ENCODE measurements around the gene LGR5.

The LGR5 gene

DNA sequence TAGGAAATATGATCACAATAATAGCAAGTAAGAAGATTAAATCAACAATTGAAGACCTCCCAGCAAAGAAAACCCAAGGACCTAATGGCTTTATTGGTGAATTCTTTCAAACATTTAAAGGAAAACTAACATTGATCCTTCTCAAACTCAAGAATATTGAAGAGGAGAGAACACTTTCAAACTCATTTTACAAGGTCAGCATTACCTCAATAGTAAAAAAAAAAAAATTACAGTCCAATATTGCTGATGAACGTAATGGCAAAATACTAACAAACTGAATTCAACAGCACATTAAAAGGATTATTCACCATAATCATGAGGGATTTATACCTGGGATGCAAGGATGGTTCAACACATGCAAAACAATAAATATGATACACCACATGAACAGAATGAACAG lies 33.7 kb upstream of the LGR5 start:
- H3K4me3 ChIP-seq (replicated peaks in 1 of 2; ENCODE audit: low read depth in 2 of 2, low read length in 2 of 2) = no peak overlapping the region

DNA sequence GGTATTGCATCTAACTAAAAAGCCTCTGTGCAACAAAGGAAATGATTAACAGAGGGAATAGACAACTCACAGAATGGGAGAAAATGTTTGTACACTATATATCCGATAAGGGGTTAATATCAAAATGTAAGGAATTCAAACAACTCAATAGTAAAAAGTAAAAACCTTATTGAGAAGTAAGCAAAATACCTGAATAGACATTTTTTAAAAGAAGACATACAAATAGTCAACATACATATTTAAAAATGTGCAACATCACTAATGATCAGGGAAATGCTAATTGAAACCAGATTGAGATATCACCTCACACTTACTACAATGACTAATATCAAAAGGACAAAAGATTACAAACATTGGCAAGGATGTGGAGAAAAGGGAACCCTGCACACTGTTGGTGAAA lies 31.9 kb upstream of the LGR5 start:
- DNase-seq (ENCODE audit: low read depth in 2 of 2) = no peak
- TF ChIP-seq, protein P1, sequence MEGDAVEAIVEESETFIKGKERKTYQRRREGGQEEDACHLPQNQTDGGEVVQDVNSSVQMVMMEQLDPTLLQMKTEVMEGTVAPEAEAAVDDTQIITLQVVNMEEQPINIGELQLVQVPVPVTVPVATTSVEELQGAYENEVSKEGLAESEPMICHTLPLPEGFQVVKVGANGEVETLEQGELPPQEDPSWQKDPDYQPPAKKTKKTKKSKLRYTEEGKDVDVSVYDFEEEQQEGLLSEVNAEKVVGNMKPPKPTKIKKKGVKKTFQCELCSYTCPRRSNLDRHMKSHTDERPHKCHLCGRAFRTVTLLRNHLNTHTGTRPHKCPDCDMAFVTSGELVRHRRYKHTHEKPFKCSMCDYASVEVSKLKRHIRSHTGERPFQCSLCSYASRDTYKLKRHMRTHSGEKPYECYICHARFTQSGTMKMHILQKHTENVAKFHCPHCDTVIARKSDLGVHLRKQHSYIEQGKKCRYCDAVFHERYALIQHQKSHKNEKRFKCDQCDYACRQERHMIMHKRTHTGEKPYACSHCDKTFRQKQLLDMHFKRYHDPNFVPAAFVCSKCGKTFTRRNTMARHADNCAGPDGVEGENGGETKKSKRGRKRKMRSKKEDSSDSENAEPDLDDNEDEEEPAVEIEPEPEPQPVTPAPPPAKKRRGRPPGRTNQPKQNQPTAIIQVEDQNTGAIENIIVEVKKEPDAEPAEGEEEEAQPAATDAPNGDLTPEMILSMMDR (IDR thresholded peaks at IDR 0.05; ENCODE audit: low read depth, low read length) = no peak
- no peak overlapping the region for H3K4me3 ChIP-seq (replicated peaks in 1 of 2; ENCODE audit: low read depth in 2 of 2, low read length in 2 of 2)

More for the DNA sequence above, 33.7 kb upstream of the LGR5 start:
- TF ChIP-seq, protein P1 (IDR thresholded peaks at IDR 0.05; ENCODE audit: low read depth, low read length) = no peak
- no peak for DNase-seq (ENCODE audit: low read depth in 2 of 2)

DNA sequence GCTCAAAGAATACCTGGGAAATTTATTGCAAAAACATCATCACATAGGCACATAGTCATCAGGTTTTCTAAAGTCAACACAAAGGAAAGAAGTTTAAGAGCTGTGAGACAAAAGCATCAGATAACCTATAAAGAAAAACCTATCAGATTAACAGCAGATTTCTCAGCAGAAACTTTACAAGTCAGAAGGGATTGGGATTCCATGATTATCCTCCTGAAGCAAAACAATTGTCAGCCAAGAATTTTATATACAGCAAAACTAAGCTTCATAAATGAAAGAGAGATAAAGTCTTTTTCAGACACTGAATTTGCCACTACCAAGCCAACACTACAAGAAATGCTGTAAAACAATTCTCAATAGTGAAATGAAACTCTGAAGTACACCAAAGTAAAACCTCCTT lies 28.8 kb upstream of the LGR5 start:
- H3K4me3 ChIP-seq (replicated peaks in 1 of 2; ENCODE audit: low read depth in 2 of 2, low read length in 2 of 2) = no peak overlapping the region
- TF ChIP-seq, protein P1 (IDR thresholded peaks at IDR 0.05; ENCODE audit: low read depth, low read length) = no peak
- DNase-seq (ENCODE audit: low read depth in 2 of 2) = no peak

DNA sequence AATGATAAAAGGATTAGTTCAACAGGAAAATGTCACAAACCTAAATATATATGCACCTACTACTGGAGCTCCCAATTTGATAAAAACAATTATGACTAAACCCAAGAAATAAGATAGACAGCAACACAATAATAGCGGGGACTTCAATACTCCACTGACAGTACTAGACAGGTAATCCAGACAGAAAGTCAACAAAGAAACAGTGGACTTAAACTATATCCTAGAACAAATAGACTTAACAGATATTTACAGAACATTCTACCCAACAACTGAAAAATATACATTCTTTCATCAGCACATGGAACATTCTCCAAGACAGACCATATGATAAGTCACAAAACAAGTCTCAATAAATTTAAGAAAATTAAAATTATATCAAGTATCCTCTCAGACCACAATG lies 28.0 kb upstream of the LGR5 start:
- no peak for DNase-seq (ENCODE audit: low read depth in 2 of 2)
- TF ChIP-seq, protein P1 (IDR thresholded peaks at IDR 0.05; ENCODE audit: low read depth, low read length) = no peak
- no peak overlapping the region for H3K4me3 ChIP-seq (replicated peaks in 1 of 2; ENCODE audit: low read depth in 2 of 2, low read length in 2 of 2)

DNA sequence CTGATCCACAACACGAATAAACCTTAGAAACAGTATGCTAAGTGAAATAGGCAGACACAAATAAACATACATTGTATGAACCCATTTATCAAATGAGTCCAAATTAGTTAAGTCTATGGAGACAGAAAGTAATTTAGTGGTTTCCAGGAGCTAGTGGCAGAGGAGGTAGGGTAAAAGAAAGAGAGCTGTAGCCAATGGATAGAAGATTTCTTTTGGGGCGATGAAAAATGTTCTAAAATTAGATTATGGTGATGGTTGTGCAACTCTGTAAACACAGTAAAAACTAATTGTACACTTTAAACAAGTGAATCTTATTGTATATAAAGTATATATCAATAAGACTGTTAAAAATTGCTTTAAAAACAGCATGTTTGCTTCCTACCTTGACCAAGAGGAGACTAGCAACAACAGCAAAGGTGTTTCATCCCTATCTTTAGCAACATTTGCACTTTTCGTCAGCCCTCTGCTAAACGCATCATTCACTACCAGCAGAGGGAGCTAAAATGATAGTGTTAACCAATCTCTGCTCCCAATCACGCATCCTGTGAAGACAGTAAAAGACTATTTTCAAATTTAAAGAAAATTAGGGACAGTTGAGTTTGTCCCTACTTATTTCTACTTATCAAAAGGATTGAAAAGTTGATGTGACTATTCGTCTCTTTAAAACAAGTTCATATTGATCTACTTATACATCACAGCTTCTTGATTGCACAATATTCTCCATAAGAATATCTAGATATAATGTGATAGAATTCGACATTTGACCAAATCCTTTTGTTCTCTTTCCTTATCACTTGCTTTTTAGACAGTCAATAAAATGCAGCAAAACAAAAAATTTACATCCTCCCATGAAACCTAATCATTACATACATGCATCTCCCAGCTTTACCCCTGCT lies 24.0 kb upstream of the LGR5 start:
- no peak overlapping the region for H3K4me3 ChIP-seq (replicated peaks in 1 of 2; ENCODE audit: low read depth in 2 of 2, low read length in 2 of 2)
- peak; percentile 65 to 73 for DNase-seq (ENCODE audit: low read depth in 2 of 2)
- TF ChIP-seq, protein P1 (IDR thresholded peaks at IDR 0.05; ENCODE audit: low read depth, low read length) = peak; percentile 81

DNA sequence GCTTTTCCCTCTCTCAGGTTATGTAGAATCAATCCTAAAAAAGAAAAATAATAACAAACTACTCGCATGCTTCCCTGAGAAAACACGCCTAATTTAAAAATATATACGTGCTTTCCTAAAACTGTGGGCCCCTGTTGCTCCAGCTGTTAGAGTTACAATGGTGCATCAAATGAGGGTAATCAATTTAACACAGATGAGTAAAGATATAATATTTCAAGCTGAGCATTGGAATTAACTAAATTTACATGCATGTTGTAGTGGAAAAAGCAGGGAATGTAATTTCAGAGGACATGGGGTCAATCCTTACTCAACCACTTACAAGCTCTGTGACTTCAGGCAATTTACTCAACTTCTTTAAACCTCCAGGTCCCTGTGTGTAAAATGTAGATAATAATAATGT lies 22.4 kb upstream of the LGR5 start:
- TF ChIP-seq, protein P1 (IDR thresholded peaks at IDR 0.05; ENCODE audit: low read depth, low read length) = no peak
- no peak overlapping the region for H3K4me3 ChIP-seq (replicated peaks in 1 of 2; ENCODE audit: low read depth in 2 of 2, low read length in 2 of 2)
- DNase-seq (ENCODE audit: low read depth in 2 of 2) = no peak

All from cardiac fibroblast (primary cell).